Suprapubic skin (tissue), 4 donors: Measurements from ENCODE around the gene WASHC2C. TPM values are rescaled to one million over a fixed set of nuclear protein-coding genes. Genes with fewer than 3 reads are reported as not detected.
"Not testable (repeated sequence)": the region's sequence is repeated elsewhere in the genome, so short reads cannot be mapped to it uniquely, and the experiment has no call there.

Experiments
- DNase-seq, 2 donors: peaks; one replicate each; pipeline ENCODE4 v3.0.0-alpha.2; 2019; ENCODE audit warnings: low spot score in 2 of 2
- H3K27ac ChIP-seq: fragments of 200-600 bp; sonication (generic); one replicate; pipeline ENCODE4 v1.5.1; 2019
- H3K27me3 ChIP-seq: fragments of 200-600 bp; sonication (generic); one replicate; pipeline ENCODE4 v1.5.1; 2019
- H3K36me3 ChIP-seq: fragments of 200-600 bp; sonication (generic); one replicate; pipeline ENCODE4 v1.5.1; 2019
- H3K4me1 ChIP-seq: fragments of 200-600 bp; sonication (generic); one replicate; pipeline ENCODE4 v1.5.1; 2019
- H3K4me3 ChIP-seq: fragments of 200-600 bp; sonication (generic); one replicate; pipeline ENCODE4 v1.5.1; 2019; ENCODE audit warnings: mild to moderate bottlenecking
- H3K9me3 ChIP-seq: fragments of 200-600 bp; sonication (generic); one replicate; pipeline ENCODE4 v1.5.1; 2019
- CTCF ChIP-seq, 2 donors: fragments of 200-600 bp in 1 of 2; fragments of 450-650 bp in 1 of 2; sonication (generic) in 1 of 2; IDR thresholded peaks; one replicate each; pipeline ENCODE4 v1.5.1; 2016 to 2019; ENCODE audit warnings: antibody characterized with exemption in 2 of 2, mild to moderate bottlenecking in 1 of 2, moderate library complexity in 1 of 2
- EP300 ChIP-seq: sonication (generic); formaldehyde crosslinking; IDR thresholded peaks from one replicate; pipeline ENCODE4 v1.6.1; 2017; ENCODE audit warnings: antibody characterized with exemption
- POLR2A ChIP-seq, 2 donors: fragments of 450-650 bp; IDR thresholded peaks; one replicate each; pipeline ENCODE4 v1.6.1; 2017; ENCODE audit warnings: antibody characterized with exemption in 2 of 2, mild to moderate bottlenecking in 2 of 2, moderate library complexity in 2 of 2
- POLR2AphosphoS5 ChIP-seq, 3 donors: sonication (generic); formaldehyde crosslinking; IDR thresholded peaks; one replicate each; pipeline ENCODE4 v1.6.1; 2017; ENCODE audit warnings: antibody characterized with exemption in 3 of 3
- WGBS: methylation state at CpG from one replicate; pipeline ENCODE4 v1.1.5; 2018; 5-methylcytosine and 5-hydroxymethylcytosine counted together
- total RNA-seq, 4 donors: library from RNA; depleted of rRNA; stranded (reverse); fragments of >200 nt; gene quantifications; one replicate each; pipeline ENCODE4 v1.1.0, GENCODE V29; 2016

WASHC2C gene
- total RNA-seq, 4 donors from 2014 or later: 25.2 to 55.5 (median 31.9) TPM

- Histone ChIP-seq H3K27me3 (no peaks in the 10 kb centered on the region), H3K27ac (no peak overlapping the region)
- WGBS: 89% methylated on average over 7 of the region's 7 CpGs
These were observed 90.2 kb downstream of the WASHC2C start for GRCh38 chr10:45817130-45817859.

GRCh38 chr10:45817912-45818311 lies 90.8 kb downstream of the WASHC2C start:
- TF ChIP-seq POLR2AphosphoS5 (IDR thresholded peaks at IDR 0.05): no peak
- no peak for TF ChIP-seq POLR2A (IDR thresholded peaks at IDR 0.05)
- no peak for TF ChIP-seq EP300
- no peak for TF ChIP-seq CTCF (IDR thresholded peaks at IDR 0.05)
- no peak for DNase-seq
- no peak overlapping the region for H3K27ac ChIP-seq
- no peaks in the 10 kb centered on the region for H3K9me3 ChIP-seq
- H3K4me3 ChIP-seq: no peak overlapping the region
- WGBS: 90% methylated on average over 3 of the region's 3 CpGs
- no peaks in the 10 kb centered on the region for H3K27me3 ChIP-seq
- no peaks in the 10 kb centered on the region for H3K36me3 ChIP-seq
- no peaks in the 10 kb centered on the region for H3K4me1 ChIP-seq

More at GRCh38 chr10:45817130-45817859, 90.2 kb downstream of the WASHC2C start:
- Histone ChIP-seq H3K4me1 (no peaks in the 10 kb centered on the region), H3K9me3 (no peaks in the 10 kb centered on the region), H3K36me3 (no peaks in the 10 kb centered on the region), H3K4me3 (no peak overlapping the region)
- DNase-seq: no peak
- TF ChIP-seq POLR2A (IDR thresholded peaks at IDR 0.05): no peak
- no peak for TF ChIP-seq POLR2AphosphoS5 (IDR thresholded peaks at IDR 0.05)
- no peak for TF ChIP-seq CTCF (IDR thresholded peaks at IDR 0.05)
- TF ChIP-seq EP300: no peak

GRCh38 chr10:45819552-45819951 lies 92.5 kb downstream of the WASHC2C start:
- TF ChIP-seq EP300: no peak
- TF ChIP-seq POLR2A (IDR thresholded peaks at IDR 0.05): no peak
- no peak for TF ChIP-seq POLR2AphosphoS5 (IDR thresholded peaks at IDR 0.05)
- TF ChIP-seq CTCF (IDR thresholded peaks at IDR 0.05): no peak
- 64% methylated on average over 9 of the region's 9 CpGs for WGBS
- DNase-seq: no peak

GRCh38 chr10:45820107-45820830 lies 93.2 kb downstream of the WASHC2C start:
- H3K36me3 ChIP-seq, H3K27me3 ChIP-seq, H3K27ac ChIP-seq, H3K9me3 ChIP-seq, DNase-seq, H3K4me1 ChIP-seq, H3K4me3 ChIP-seq: not testable (repeated sequence)
- WGBS: 64% methylated on average over 6 of the region's 6 CpGs

More at GRCh38 chr10:45819552-45819951, 92.5 kb downstream of the WASHC2C start:
- Histone ChIP-seq H3K4me1 (no peaks in the 10 kb centered on the region), H3K27me3 (no peaks in the 10 kb centered on the region), H3K27ac (no peak overlapping the region), H3K36me3 (no peaks in the 10 kb centered on the region), H3K9me3 (no peaks in the 10 kb centered on the region), H3K4me3 (no peak overlapping the region)

GRCh38 chr10:45822918-45823317 lies 95.9 kb downstream of the WASHC2C start:
- WGBS: 55% methylated on average over 2 of the region's 2 CpGs
- not testable (repeated sequence) for DNase-seq, H3K36me3 ChIP-seq

More at GRCh38 chr10:45822918-45823317, 95.9 kb downstream of the WASHC2C start:
- H3K27ac ChIP-seq, H3K4me1 ChIP-seq, H3K9me3 ChIP-seq, H3K4me3 ChIP-seq, H3K27me3 ChIP-seq: not testable (repeated sequence)

Other genes starting within 250 kb of the WASHC2C start
- gene ZFAND4, start 54.5 kb upstream of the WASHC2C start, total RNA-seq: 10 to 100 TPM; 15.3 to 26.6 (median 17.7) TPM
- gene AGAP4, start 120.2 kb downstream of the WASHC2C start, total RNA-seq: 10 to 100 TPM in 2 of 4 donors, 1 to 10 TPM in 2; 5.6 to 44.7 (median 13.3) TPM
- gene TIMM23, start 245.2 kb downstream of the WASHC2C start, total RNA-seq: 10 to 100 TPM; 35.3 to 72.3 (median 57.6) TPM